ENCODE measurements around the gene RAB6B.

RAB6B gene

GRCh38 chr3:133940536-133940935 lies 44.9 kb upstream of the RAB6B start:
- in situ Hi-C loops (cut with MboI; ENCODE audit: low sequenced_read_pairs, unreplicated experiment) = no loop called here
- DNase-seq (ENCODE audit: low spot score) = no peak
- no peak for TF ChIP-seq CTCF (IDR thresholded peaks at IDR 0.05; ENCODE audit: borderline replicate concordance, control extremely low read depth, extremely low read depth, insufficient read depth, missing control alignments)

- in situ Hi-C loops (cut with MboI; ENCODE audit: low sequenced_read_pairs, unreplicated experiment) = loop anchor here (10.0 kb wide), 1 partner anchor 255 kb away; no protein-coding TSS in a partner anchor
- no peak for TF ChIP-seq CTCF (IDR thresholded peaks at IDR 0.05; ENCODE audit: borderline replicate concordance, control extremely low read depth, extremely low read depth, insufficient read depth, missing control alignments)
- no peak for DNase-seq (ENCODE audit: low spot score)
Observed at GRCh38 chr3:133939463-133939835, 43.8 kb upstream of the RAB6B start.

GRCh38 chr3:133938770-133939462 lies 43.2 kb upstream of the RAB6B start:
- no peak for DNase-seq (ENCODE audit: low spot score)
- in situ Hi-C loops (cut with MboI; ENCODE audit: low sequenced_read_pairs, unreplicated experiment) = loop anchor here (10.0 kb wide), 1 partner anchor 256 kb away; no protein-coding TSS in a partner anchor
- no peak for TF ChIP-seq CTCF (IDR thresholded peaks at IDR 0.05; ENCODE audit: borderline replicate concordance, control extremely low read depth, extremely low read depth, insufficient read depth, missing control alignments)

GRCh38 chr3:133937756-133938601 lies 42.3 kb upstream of the RAB6B start:
- no peak for DNase-seq (ENCODE audit: low spot score)
- in situ Hi-C loops (cut with MboI; ENCODE audit: low sequenced_read_pairs, unreplicated experiment) = loop anchor here (10.0 kb wide), 1 partner anchor 257 kb away; no protein-coding TSS in a partner anchor
- TF ChIP-seq CTCF (IDR thresholded peaks at IDR 0.05; ENCODE audit: borderline replicate concordance, control extremely low read depth, extremely low read depth, insufficient read depth, missing control alignments) = no peak

- no peak for TF ChIP-seq CTCF (IDR thresholded peaks at IDR 0.05; ENCODE audit: borderline replicate concordance, control extremely low read depth, extremely low read depth, insufficient read depth, missing control alignments)
- no peak for DNase-seq (ENCODE audit: low spot score)
- in situ Hi-C loops (cut with MboI; ENCODE audit: low sequenced_read_pairs, unreplicated experiment) = loop anchor here (10.0 kb wide), 1 partner anchor 258 kb away; no protein-coding TSS in a partner anchor
Observed at GRCh38 chr3:133937061-133937686, 41.5 kb upstream of the RAB6B start.

Data from GM13976 (cell line).